PFSK-1 (cell line): ENCODE data around the gene ROBO2.

ENCODE experiments used
- FOXP2 ChIP-seq: optimal IDR thresholded peaks from 2 replicates; pipeline ENCODE3; 2011; ENCODE audit warnings: borderline replicate concordance, control low read depth, inconsistent platforms; ENCODE audit not compliant: insufficient read depth; ENCODE audit errors: extremely low read length, extremely low read depth
- POLR2AphosphoS5 ChIP-seq: IDR thresholded peaks from 2 replicates; pipeline ENCODE4 v1.6.1; 2012; ENCODE audit warnings: low read depth, mild to moderate bottlenecking, control low read depth, low read length, moderate library complexity
- SIN3A ChIP-seq: IDR thresholded peaks from 2 replicates; pipeline ENCODE4 v1.6.1; 2012; ENCODE audit warnings: mild to moderate bottlenecking, low read length, moderate library complexity, borderline replicate concordance; ENCODE audit not compliant: insufficient read depth
- TAF1 ChIP-seq: IDR thresholded peaks from 2 replicates; pipeline ENCODE4 v1.6.1; 2012; ENCODE audit warnings: low read length, control low read depth, borderline replicate concordance; ENCODE audit not compliant: insufficient read depth
- TF ChIP-seq, protein P1 (sequence below), 2 experiments: IDR thresholded peaks; 2 replicates each; pipeline versions ENCODE4 v1.6.1 to v1.8.0; 2011 to 2012; ENCODE audit warnings: low read depth in 2 of 2, low read length in 2 of 2, control low read depth in 1 of 2, inconsistent platforms in 1 of 2, mild to moderate bottlenecking in 1 of 2, moderate library complexity in 1 of 2; ENCODE audit not compliant: insufficient read depth in 1 of 2

Gene ROBO2

DNA sequence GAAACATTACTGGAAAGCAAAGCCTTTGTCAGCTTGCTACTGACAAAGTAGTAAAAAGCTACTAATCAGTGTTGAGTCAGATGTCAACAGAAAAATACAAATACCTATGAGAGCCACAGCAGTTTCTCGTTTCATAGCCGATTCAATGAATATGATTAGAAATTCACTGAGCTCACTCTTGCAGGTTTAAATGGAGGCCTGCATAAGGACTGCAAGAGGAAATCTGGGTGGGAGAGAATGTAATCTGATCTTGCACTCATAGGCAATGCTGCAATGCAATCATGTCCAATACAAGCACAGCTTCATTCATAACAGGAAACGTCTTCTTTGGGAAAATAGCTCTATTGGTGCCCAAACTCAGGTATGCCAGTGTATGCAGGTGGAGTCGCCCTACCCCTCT is 608.8 kb downstream of the ROBO2 start:
- TF ChIP-seq SIN3A (no peak), FOXP2 (no peak), TAF1 (no peak), POLR2AphosphoS5 (no peak)
- TF ChIP-seq, protein P1, sequence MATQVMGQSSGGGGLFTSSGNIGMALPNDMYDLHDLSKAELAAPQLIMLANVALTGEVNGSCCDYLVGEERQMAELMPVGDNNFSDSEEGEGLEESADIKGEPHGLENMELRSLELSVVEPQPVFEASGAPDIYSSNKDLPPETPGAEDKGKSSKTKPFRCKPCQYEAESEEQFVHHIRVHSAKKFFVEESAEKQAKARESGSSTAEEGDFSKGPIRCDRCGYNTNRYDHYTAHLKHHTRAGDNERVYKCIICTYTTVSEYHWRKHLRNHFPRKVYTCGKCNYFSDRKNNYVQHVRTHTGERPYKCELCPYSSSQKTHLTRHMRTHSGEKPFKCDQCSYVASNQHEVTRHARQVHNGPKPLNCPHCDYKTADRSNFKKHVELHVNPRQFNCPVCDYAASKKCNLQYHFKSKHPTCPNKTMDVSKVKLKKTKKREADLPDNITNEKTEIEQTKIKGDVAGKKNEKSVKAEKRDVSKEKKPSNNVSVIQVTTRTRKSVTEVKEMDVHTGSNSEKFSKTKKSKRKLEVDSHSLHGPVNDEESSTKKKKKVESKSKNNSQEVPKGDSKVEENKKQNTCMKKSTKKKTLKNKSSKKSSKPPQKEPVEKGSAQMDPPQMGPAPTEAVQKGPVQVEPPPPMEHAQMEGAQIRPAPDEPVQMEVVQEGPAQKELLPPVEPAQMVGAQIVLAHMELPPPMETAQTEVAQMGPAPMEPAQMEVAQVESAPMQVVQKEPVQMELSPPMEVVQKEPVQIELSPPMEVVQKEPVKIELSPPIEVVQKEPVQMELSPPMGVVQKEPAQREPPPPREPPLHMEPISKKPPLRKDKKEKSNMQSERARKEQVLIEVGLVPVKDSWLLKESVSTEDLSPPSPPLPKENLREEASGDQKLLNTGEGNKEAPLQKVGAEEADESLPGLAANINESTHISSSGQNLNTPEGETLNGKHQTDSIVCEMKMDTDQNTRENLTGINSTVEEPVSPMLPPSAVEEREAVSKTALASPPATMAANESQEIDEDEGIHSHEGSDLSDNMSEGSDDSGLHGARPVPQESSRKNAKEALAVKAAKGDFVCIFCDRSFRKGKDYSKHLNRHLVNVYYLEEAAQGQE (IDR thresholded peaks at IDR 0.05; ENCODE audit: insufficient read depth in 1 of 2, low read depth in 2 of 2, low read length in 2 of 2), result no peak

DNA sequence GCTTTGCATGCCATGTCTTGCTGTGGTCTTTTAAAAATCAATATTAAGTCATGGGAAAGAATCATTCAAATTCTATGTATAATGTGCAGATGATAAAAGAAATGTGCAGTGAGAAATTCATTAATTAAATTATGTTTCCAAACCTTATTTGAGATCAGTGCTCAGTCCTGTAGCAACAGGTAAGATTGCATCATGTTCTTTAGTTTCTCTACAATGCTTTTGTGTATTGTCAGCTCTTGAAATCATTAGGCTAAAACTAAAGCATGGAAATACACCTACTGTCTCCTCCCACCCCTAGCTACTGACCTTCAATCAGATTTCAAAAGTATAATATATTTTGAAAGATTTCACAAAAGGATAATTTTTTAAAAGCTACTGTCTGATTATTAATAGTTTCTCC is 612.7 kb downstream of the ROBO2 start:
- TF ChIP-seq FOXP2, result no peak

DNA sequence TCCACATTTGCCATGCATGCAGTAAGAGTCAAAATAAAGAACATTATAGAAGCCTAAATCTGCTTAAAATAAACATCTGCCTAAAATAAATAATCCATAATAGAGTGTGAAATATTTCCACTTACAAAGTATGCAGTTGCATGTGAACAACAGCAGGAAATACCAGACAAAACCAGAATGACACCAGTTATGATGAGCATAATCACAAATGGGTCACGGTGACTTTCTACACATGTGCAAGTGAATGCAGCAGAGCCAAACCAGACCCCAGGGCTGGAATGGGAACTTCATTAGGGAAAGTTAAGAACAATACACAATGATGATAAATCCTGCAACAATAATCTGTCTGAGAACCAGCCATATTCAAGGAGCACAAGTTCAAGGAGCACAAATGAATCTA is 615.5 kb downstream of the ROBO2 start:
- TF ChIP-seq TAF1, result no peak
- TF ChIP-seq POLR2AphosphoS5, result no peak
- TF ChIP-seq, protein P1 (IDR thresholded peaks at IDR 0.05; ENCODE audit: insufficient read depth in 1 of 2, low read depth in 2 of 2, low read length in 2 of 2), result no peak
- TF ChIP-seq SIN3A, result no peak
- TF ChIP-seq FOXP2, result no peak

DNA sequence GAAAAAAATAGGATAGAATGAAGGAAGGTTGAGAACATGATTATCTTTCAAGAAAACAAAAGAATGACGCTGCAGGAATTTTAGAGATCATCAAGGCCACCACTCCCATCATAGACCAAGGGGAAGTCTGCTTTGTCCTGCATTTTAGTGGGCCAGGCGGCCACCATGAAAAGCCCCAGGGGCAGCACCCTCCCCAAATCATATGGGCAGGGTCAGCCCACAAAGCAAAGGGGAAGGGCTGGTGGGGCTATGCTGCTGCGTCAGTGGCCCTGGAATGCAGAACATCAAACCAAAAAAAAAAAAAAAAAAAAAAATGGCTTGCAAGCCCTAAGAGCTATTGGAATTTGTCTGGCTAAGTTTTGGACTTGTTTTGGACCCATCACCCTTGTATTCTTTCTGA is 620.8 kb downstream of the ROBO2 start:
- TF ChIP-seq, protein P1 (IDR thresholded peaks at IDR 0.05; ENCODE audit: insufficient read depth in 1 of 2, low read depth in 2 of 2, low read length in 2 of 2), result no peak
- no peak for TF ChIP-seq SIN3A
- no peak for TF ChIP-seq FOXP2
- no peak for TF ChIP-seq TAF1
- TF ChIP-seq POLR2AphosphoS5, result no peak

DNA sequence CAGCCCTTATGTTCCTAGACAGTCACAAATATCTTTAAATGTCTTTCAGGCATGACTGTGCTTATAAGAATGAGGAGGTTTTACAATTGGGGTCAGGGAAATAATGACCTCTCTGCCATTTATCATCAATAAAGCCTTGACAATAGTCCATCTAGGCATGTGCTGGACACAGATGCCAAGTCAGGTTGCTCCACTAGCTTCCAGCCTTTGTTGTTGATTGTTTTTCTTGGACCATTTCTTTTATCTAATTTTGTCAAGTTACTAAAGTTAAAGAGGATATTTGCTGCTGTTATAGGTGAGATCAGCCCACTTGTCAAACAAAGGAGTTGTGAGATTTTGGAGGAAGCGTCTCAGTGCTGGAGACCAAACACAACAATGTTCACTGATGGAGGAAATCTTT is 628.0 kb downstream of the ROBO2 start:
- no peak for TF ChIP-seq SIN3A
- no peak for TF ChIP-seq POLR2AphosphoS5
- TF ChIP-seq, protein P1 (IDR thresholded peaks at IDR 0.05; ENCODE audit: insufficient read depth in 1 of 2, low read depth in 2 of 2, low read length in 2 of 2), result no peak
- no peak for TF ChIP-seq TAF1
- no peak for TF ChIP-seq FOXP2
